H4 (cell line): Measurements from ENCODE around the gene CYBRD1. TPM values are rescaled to one million over a fixed set of nuclear protein-coding genes. Genes with fewer than 3 reads are reported as not detected.

ENCODE experiments used
- DNase-seq: peaks from one replicate; pipeline ENCODE4 v3.0.0-alpha.2; 2015; ENCODE audit warnings: low spot score
- total RNA-seq: library from RNA; depleted of rRNA; stranded (reverse); fragments of >200 nt; shearing (Covaris generic); gene quantifications from 2 replicates; pipeline ENCODE4 v1.2.3, GENCODE V29; 2014

Gene CYBRD1
- total RNA-seq, 1 experiment from 2014 or later = 39.3 TPM

GRCh38 chr2:171553858-171554257 lies 31.6 kb downstream of the CYBRD1 start:
- DNase-seq = peak; percentile 97

- DNase-seq = no peak
Observed at GRCh38 chr2:171554991-171555615, 32.8 kb downstream of the CYBRD1 start.

GRCh38 chr2:171557363-171557762 lies 35.1 kb downstream of the CYBRD1 start:
- no peak for DNase-seq

DNA sequence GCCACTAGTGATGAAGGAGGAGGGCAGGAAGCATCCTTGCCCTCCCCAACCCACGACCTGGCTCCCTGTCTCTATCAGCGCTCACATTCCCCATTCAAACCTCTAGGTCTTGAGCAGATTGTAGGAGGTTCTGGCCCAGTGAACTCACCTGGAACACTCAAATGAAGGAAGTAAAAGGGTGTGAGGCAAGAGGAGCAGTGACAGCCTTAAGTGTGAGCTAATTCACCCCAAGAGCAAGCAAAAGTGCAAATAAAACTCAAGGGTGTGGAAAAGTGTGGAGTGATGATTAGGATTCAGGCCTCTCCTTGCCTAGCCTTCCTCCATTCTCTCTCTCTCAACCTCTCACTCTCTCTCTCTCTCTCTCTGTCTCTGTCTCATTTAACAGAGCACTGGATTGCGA lies 41.0 kb downstream of the CYBRD1 start:
- DNase-seq = no peak

DNA sequence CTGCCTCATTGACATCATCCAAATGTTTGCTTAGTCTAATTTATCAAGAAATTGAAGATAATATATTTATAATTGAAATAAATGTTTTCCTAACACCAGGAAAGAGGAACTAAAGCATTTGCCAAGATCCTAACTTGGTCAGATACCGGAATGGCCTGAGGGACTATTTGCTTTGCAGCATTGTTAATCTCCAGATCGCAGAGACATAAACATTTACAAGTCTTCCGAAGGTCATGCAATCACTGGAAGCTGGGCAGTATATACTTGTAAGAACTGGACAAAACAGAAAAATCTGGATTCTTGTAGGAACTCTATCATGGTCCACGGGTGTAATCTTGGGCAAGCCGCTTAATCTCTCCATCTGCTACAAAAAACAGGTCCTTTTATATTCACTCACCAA lies 42.2 kb downstream of the CYBRD1 start:
- DNase-seq = peak; percentile 42

GRCh38 chr2:171566057-171566456 lies 43.8 kb downstream of the CYBRD1 start:
- DNase-seq = no peak

DNA sequence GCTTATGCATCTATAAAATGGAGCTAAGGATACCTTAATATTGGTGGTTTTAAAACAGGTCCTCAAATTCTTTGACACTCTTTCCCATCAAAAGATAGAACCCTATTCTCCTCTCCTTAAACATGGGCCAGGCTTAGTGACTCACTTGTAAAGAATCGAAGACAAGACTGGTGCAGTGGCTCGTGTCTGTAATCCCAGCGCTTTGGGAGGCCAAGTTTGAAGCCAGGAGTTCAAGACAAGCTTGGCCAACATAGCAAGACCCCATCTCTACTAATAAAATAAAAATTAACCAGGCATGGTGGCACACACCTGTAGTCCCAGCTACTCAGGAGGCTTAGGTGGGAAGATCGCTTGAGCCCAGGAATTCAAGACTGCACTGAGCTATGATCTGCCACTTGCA lies 44.5 kb downstream of the CYBRD1 start:
- DNase-seq = no peak

GRCh38 chr2:171568089-171568488 lies 45.8 kb downstream of the CYBRD1 start:
- peak; percentile 18 for DNase-seq

- no peak for DNase-seq
Observed at GRCh38 chr2:171571721-171572120, 49.4 kb downstream of the CYBRD1 start.

DNA sequence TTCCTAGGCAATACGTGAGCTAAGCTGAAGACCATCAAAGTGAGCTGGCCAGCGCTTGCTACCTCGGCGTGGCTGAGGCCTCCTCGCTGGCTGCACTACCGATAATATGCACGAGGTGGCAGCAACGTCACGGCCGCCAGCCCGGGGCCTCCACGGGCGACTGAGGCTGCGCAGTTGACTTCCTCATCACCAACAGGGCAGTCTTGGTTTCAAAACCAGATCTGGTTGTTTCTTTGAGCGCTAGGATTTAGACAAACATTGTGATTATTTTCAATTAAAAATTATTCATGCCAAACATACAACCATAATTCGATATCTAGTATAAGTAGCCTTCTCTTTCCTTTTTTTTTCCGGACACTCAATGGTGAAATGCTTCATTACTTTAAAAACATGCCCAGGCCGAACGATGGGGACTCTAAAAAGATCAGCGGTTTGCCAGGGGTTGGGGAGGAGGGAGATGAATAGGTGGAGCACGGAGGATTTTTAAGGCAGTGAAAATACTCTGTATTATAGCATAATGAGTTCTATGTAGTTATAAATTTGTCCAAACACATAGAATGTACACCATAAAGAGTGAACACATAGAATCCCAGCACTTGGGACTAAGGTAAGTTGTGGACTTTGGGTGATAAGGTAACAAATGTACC lies 52.0 kb downstream of the CYBRD1 start:
- DNase-seq = peak; percentile 67

DNA sequence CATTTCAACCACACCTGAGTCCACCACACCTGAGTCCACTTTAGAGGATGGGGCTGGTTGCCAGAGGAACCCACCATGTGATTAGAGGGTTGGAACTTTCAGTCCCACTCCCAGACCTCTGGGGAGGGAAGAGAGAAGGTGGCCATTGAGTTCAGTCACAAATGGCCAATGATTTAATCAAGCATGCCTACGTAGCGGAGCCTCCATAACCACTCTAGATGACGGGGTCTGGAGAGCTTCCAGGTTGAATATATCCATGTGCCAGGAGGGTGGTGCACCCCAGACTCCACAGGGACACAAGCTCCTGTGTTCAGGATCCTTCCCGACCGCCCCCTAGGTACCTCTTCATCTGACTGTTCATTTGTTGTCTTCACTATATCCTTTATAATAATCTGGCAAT lies 53.3 kb downstream of the CYBRD1 start:
- no peak for DNase-seq

GRCh38 chr2:171578127-171578803 lies 56.0 kb downstream of the CYBRD1 start:
- no peak for DNase-seq

DNA sequence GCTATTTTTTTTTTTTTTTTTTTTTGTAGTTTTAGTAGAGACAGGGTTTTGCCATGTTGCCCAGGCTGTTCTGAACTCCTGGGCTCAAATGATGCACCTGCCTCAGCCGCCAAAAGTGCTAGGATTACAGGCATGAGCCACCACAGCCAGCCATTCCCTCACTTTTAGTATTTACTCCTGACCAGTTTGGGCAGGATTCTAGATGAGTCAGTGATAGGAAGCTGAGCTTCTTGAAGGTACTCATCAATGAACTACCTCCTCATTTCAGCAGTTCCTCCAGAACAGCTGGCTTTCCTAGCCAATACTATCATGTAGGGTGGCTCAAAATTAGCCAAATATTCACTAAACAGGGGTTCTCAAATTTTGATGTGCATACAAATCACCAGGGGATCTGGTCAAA lies 57.2 kb downstream of the CYBRD1 start:
- DNase-seq = no peak

- DNase-seq = no peak
Observed at GRCh38 chr2:171583566-171583965, 61.3 kb downstream of the CYBRD1 start.

DNA sequence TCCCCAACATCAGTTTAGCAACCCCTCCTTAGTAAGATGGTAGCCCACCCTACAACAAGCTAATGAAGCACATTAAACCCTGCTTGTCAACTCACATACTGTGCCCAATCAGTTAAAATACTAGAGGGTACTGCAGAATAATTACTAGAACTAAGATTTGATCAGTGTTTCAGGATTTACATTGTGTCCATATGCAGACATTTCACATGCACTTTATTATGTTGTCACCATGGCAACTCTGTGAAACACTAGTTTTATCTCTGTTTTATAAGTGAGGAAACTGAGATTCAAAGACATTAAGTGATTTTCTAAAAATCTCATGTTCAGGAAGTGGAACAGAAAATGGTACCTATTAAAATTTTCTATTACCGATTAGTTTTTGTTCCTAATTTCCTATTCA lies 61.7 kb downstream of the CYBRD1 start:
- DNase-seq = no peak

DNA sequence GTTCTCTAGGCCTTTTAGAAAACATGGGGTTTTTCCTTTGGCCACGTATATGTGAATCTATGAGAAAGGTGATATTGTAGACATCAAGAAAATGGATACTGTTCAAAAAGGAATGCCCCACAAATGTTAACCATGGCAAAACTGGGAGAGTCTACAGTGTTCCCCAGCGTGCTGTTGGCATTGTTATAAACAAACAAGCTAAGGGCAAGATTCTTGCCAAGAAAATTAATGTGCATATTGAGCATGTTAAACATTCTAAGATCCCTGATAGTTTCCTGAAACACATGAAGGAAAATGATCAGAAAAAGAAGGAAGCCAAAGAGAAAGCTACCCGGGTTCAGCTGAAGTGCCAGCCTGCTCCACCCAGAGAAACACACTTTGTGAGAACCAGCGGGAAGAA lies 64.9 kb downstream of the CYBRD1 start:
- DNase-seq = no peak

- no peak for DNase-seq
Observed at GRCh38 chr2:171587567-171587966, 65.3 kb downstream of the CYBRD1 start.

- no peak for DNase-seq
Observed at GRCh38 chr2:171590116-171590515, 67.8 kb downstream of the CYBRD1 start.

GRCh38 chr2:171592036-171592555 lies 69.8 kb downstream of the CYBRD1 start:
- no peak for DNase-seq

- DNase-seq = no peak
Observed at GRCh38 chr2:171595456-171595855, 73.2 kb downstream of the CYBRD1 start.

GRCh38 chr2:171595896-171596295 lies 73.6 kb downstream of the CYBRD1 start:
- peak; percentile 41 for DNase-seq

GRCh38 chr2:171598713-171599319 lies 76.5 kb downstream of the CYBRD1 start:
- DNase-seq = peak; percentile 54

- DNase-seq = no peak
Observed at GRCh38 chr2:171600126-171600525, 77.9 kb downstream of the CYBRD1 start.
